Muscle layer of colon (tissue), 2 donors: ENCODE results near the gene FARP1.

Source experiments
- H3K27ac ChIP-seq: one replicate; pipeline ENCODE4 v1.7.0; 2013; ENCODE audit warnings: low read depth, mild to moderate bottlenecking, low read length, moderate library complexity
- H3K27me3 ChIP-seq, 2 donors: one replicate each; pipeline ENCODE4 v1.7.0; 2013; ENCODE audit warnings: low read length in 2 of 2, mild to moderate bottlenecking in 2 of 2; ENCODE audit not compliant: insufficient read depth in 2 of 2, control insufficient read depth in 1 of 2
- H3K36me3 ChIP-seq: one replicate; pipeline ENCODE4 v1.7.0; 2013; ENCODE audit warnings: mild to moderate bottlenecking, low read length; ENCODE audit not compliant: insufficient read depth
- H3K4me1 ChIP-seq: one replicate; pipeline ENCODE4 v1.7.0; 2013; ENCODE audit warnings: mild to moderate bottlenecking, low read length; ENCODE audit not compliant: insufficient read depth
- H3K4me3 ChIP-seq, 2 donors: one replicate each; pipeline ENCODE4 v1.7.0; 2013; ENCODE audit warnings: low read length in 2 of 2, low read depth in 1 of 2, mild to moderate bottlenecking in 1 of 2, moderate library complexity in 1 of 2
- H3K9ac ChIP-seq: one replicate; pipeline ENCODE4 v1.7.0; 2013; ENCODE audit warnings: low read length
- H3K9me3 ChIP-seq: one replicate; pipeline ENCODE4 v1.7.0; 2013; ENCODE audit warnings: mild to moderate bottlenecking, low read length
- donor health status: abdominal sarcoma.
- donor health status: Adenocarcinoma of cecum.

FARP1 gene

GRCh38 chr13:98457053-98457452, 314.2 kb downstream of the FARP1 start:
- peaks cover 18% of the 10 kb centered on the region for H3K4me1 ChIP-seq
- H3K4me3 ChIP-seq: no peak overlapping the region
- no peaks in the 10 kb centered on the region for H3K9me3 ChIP-seq
- peaks cover 51% of the 10 kb centered on the region for H3K36me3 ChIP-seq
- no peaks in the 10 kb centered on the region for H3K27me3 ChIP-seq
- H3K27ac ChIP-seq: no peak overlapping the region
- H3K9ac ChIP-seq: no peak overlapping the region

- Histone ChIP-seq H3K27me3 (no peaks in the 10 kb centered on the region), H3K4me3 (no peak overlapping the region), H3K27ac (no peak overlapping the region), H3K36me3 (peaks cover 62% of the 10 kb centered on the region), H3K9me3 (no peaks in the 10 kb centered on the region), H3K4me1 (peaks cover 25% of the 10 kb centered on the region), H3K9ac (no peak overlapping the region)
Observed at GRCh38 chr13:98458431-98458830, 315.5 kb downstream of the FARP1 start.

DNA sequence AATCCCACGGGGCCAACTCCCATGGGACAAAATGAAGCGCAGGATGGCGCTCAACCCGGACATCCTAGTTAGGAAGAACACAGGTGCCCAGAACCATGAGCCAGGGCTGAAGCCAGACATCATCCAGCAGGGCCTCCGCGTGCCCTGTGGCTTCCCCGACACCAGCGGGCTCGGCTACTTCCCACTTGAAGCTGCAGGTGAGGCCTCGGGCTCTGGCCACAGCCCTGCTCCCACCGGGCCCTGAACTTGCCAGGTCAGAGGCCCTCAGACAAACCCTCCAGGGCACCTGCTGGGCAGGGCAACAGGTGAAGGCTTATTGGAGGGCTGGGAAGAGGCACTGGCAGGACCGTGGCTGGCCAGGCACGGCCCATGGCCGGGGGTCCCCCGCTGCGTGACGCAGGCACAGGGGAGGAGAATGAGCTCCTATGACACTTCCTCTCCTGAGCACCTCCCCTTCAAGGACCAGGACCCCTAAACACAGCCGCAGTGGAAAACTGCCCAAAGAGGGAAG, 316.3 kb downstream of the FARP1 start:
- Histone ChIP-seq H3K4me3 (no peak overlapping the region), H3K27ac (no peak overlapping the region), H3K9me3 (no peaks in the 10 kb centered on the region), H3K27me3 (no peaks in the 10 kb centered on the region), H3K4me1 (peaks cover 25% of the 10 kb centered on the region), H3K36me3 (peaks cover 63% of the 10 kb centered on the region), H3K9ac (no peak overlapping the region)

GRCh38 chr13:98459721-98460370, 317.0 kb downstream of the FARP1 start:
- H3K27ac ChIP-seq: no peak overlapping the region
- no peak overlapping the region for H3K4me3 ChIP-seq
- H3K9ac ChIP-seq: no peak overlapping the region
- H3K36me3 ChIP-seq: peaks cover 63% of the 10 kb centered on the region
- H3K27me3 ChIP-seq: no peaks in the 10 kb centered on the region
- H3K4me1 ChIP-seq: peaks cover 22% of the 10 kb centered on the region
- no peaks in the 10 kb centered on the region for H3K9me3 ChIP-seq

DNA sequence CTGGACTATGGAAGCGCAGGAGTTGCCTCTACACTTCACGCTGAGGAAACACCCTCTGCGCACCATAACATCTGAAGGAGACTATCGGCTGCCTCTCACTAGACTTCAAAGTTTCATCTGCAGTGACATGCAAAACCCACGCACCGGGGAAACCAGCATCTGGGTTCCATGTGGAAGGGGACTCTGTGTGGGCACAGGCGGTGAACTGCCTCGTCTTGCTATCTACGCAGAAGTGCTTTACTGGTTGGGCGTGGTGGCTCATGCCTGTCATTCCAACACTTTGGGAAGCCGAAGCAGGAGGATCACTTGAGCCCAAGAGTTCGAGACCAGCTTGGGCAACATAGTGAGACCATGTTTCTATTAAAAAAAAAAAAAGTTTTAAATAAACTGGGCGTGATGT, 317.6 kb downstream of the FARP1 start:
- H3K9ac ChIP-seq: no peak overlapping the region

DNA sequence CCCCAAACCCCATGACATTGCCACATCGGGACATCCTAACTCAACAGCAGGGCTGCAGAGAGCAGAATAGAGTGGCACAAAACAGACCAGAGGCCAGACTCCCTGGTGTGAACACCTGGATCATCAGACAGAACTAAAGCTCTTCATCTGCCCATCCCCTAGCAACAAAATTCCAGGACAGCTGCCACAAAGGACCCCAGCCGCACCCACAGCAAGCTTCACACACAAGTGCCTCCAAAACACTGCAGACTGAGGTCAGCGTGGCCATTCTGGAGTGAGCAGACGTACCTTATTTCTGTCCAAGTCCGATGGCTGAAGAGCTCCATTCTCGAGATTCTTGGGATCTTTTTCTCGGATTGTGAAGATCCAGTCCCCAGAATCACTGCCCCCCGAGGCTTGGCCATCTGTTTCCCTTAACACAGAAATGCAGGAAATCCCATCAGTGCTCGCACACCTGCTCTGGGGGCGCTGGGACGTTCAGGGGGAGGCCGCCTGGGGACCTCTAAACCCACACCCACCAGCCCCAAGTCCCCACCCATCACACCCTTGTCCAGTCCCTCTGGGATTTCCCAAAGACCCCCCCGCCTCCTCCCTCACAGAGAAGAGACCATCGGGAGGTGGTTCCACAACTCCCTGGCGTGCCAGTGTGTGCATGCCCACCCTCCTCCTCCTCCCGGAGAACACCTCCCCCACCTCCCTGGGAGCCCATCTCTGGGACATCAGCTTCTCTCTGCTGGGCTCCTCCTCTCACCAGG, 318.8 kb downstream of the FARP1 start:
- no peaks in the 10 kb centered on the region for H3K9me3 ChIP-seq
- H3K27ac ChIP-seq: no peak overlapping the region
- no peak overlapping the region for H3K9ac ChIP-seq
- H3K36me3 ChIP-seq: peaks cover 63% of the 10 kb centered on the region
- H3K4me3 ChIP-seq: no peak overlapping the region
- no peaks in the 10 kb centered on the region for H3K27me3 ChIP-seq
- H3K4me1 ChIP-seq: peaks cover 28% of the 10 kb centered on the region

More for the DNA sequence above, 317.6 kb downstream of the FARP1 start:
- peaks cover 69% of the 10 kb centered on the region for H3K36me3 ChIP-seq
- no peak overlapping the region for H3K27ac ChIP-seq
- H3K4me3 ChIP-seq: no peak overlapping the region
- H3K9me3 ChIP-seq: no peaks in the 10 kb centered on the region
- H3K27me3 ChIP-seq: no peaks in the 10 kb centered on the region
- peaks cover 25% of the 10 kb centered on the region for H3K4me1 ChIP-seq

- Histone ChIP-seq H3K36me3 (peaks cover 59% of the 10 kb centered on the region), H3K9ac (no peak overlapping the region), H3K27me3 (no peaks in the 10 kb centered on the region), H3K4me1 (peaks cover 32% of the 10 kb centered on the region), H3K9me3 (no peaks in the 10 kb centered on the region), H3K27ac (peak overlapping the region; percentile 31), H3K4me3 (no peak overlapping the region)
Observed at GRCh38 chr13:98462241-98462882, 319.5 kb downstream of the FARP1 start.

DNA sequence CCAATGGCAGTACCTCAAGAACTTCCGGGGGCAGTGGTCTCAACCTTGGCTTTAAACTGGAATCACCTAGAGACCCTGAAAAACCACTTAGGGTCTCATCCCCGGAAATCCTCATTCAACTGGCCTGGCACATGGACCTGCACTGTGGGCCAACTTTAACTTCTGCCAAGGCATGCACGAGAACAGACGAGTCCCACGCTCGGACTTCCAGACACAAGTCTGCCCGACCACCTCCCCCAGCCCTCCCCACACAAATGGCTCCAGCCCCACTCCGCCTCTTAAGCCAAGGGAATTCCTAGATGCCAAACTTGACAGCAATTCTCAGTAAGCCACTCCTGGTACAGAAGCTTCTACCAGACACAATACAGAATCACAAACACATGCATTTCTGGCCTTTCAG, 320.1 kb downstream of the FARP1 start:
- no peak overlapping the region for H3K9ac ChIP-seq
- peaks cover 54% of the 10 kb centered on the region for H3K36me3 ChIP-seq
- no peaks in the 10 kb centered on the region for H3K9me3 ChIP-seq
- no peak overlapping the region for H3K27ac ChIP-seq
- H3K4me3 ChIP-seq: no peak overlapping the region
- H3K4me1 ChIP-seq: peaks cover 38% of the 10 kb centered on the region
- H3K27me3 ChIP-seq: no peaks in the 10 kb centered on the region

- H3K27me3 ChIP-seq: no peaks in the 10 kb centered on the region
- H3K9me3 ChIP-seq: no peaks in the 10 kb centered on the region
- no peak overlapping the region for H3K9ac ChIP-seq
- peaks cover 43% of the 10 kb centered on the region for H3K36me3 ChIP-seq
- no peak overlapping the region for H3K4me3 ChIP-seq
- H3K4me1 ChIP-seq: peaks cover 46% of the 10 kb centered on the region
- H3K27ac ChIP-seq: peak overlapping the region; percentile 0
Observed at GRCh38 chr13:98466634-98467236, 323.8 kb downstream of the FARP1 start.

GRCh38 chr13:98467263-98467985, 324.5 kb downstream of the FARP1 start:
- Histone ChIP-seq H3K9me3 (no peaks in the 10 kb centered on the region), H3K27me3 (no peaks in the 10 kb centered on the region), H3K4me3 (no peak overlapping the region), H3K9ac (no peak overlapping the region), H3K36me3 (peaks cover 44% of the 10 kb centered on the region), H3K27ac (no peak overlapping the region), H3K4me1 (peaks cover 44% of the 10 kb centered on the region)

DNA sequence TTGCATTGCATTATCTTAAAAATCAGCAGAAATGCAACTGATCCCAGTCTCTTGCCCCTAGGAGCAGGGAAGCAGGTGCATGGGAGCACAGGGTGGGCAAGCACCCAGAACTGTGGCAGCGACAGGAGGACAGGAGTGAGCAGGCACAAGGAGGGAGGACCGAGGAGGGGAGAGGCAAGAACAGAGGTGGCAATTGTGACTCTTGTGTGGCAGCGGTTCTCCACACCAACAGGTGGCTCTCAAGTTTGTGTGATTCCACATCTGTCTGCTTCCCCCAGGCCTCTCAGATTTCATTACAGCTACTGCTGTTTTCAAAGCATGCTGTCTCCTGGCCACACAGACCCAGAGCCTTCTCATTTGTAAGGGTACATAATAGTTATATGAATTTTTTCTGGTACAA, 325.5 kb downstream of the FARP1 start:
- no peaks in the 10 kb centered on the region for H3K9me3 ChIP-seq
- H3K27ac ChIP-seq: no peak overlapping the region
- H3K36me3 ChIP-seq: peaks cover 37% of the 10 kb centered on the region

More for the DNA sequence above, 325.5 kb downstream of the FARP1 start:
- Histone ChIP-seq H3K4me3 (no peak overlapping the region), H3K4me1 (peaks cover 37% of the 10 kb centered on the region), H3K27me3 (no peaks in the 10 kb centered on the region), H3K9ac (no peak overlapping the region)
